HG03575 (cell line): ENCODE data around the gene NR1H4.
A peak's percentile ranks its signal among the peaks of the same experiment; 100 is the strongest.
"Not testable (repeated sequence)": the region's sequence is repeated elsewhere in the genome, so short reads cannot be mapped to it uniquely, and the experiment has no call there.

Experiments
- ATAC-seq: cut with Tn5 transposase; IDR thresholded peaks from one replicate; pipeline ENCODE4 v1.9.1; 2021; ENCODE audit not compliant: unreplicated experiment, insufficient number of reproducible peaks, low FRiP score; ENCODE audit errors: extremely low read depth

NR1H4 gene

DNA sequence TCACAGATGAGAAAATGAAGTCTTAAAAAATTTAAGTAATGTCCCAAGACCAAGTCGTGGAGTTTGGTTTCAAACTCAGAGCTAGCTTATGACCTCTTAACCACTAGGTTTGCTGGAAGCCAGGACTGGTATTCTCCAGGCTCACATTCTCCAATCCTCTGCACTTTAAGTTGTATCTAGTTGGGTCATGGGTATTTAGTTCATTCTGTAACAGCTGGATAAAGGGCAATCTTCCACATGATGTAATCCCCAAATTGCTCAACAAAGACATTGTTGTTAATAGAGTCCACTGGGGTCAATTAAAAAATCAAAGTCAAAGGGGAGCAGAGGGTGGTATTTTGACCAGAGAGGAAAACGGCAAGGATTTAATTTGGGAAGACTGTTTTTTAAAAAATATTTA, 82.1 kb downstream of the NR1H4 start:
- ATAC-seq: no peak

- no peak for ATAC-seq
Measured at GRCh38 chr12:100557357-100557756, 83.7 kb downstream of the NR1H4 start.

GRCh38 chr12:100559261-100559660, 85.6 kb downstream of the NR1H4 start:
- ATAC-seq: not testable (repeated sequence)

DNA sequence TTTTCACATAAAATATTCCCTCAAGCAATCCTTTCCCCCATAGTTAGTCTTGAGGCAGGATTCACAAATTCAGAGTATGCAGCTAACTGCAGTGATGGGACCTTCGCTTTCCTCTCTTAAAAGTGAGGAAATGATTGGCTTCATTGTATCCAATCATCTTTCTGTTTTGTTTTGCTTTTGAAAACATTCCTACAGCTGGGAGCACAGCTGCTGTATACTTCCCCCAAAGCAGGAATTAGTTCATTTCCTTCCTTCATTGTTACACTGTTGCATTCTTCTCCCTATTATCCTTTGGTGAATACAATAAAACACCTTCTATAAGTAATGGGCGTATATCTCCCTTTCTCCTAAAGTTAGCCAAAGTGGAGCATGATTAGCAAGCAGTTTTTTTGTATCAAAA, 90.4 kb downstream of the NR1H4 start:
- ATAC-seq: no peak

GRCh38 chr12:100564905-100565467, 91.3 kb downstream of the NR1H4 start:
- ATAC-seq: no peak

GRCh38 chr12:100565987-100566545, 92.4 kb downstream of the NR1H4 start:
- ATAC-seq: no peak

GRCh38 chr12:100566887-100567637, 93.4 kb downstream of the NR1H4 start:
- peak; percentile 98 for ATAC-seq

DNA sequence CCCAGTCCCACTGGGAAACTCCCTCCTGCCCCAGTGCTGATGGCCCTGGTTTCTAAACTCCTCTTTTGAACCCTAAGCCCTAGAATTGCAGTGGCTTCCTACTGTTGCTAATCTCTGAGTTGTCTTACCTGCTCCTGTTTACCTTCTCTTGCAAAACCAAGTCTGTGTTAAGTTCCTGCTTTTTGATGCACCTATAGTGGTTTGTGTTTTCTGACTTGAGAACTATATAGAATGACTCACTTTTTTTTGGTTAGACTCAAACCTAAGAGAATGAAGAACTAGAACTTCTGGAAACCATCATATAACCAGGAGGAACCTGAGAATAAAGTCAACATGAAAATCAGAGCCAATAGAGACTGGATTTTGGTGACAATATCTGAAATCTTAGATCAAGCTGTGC, 94.3 kb downstream of the NR1H4 start:
- no peak for ATAC-seq

DNA sequence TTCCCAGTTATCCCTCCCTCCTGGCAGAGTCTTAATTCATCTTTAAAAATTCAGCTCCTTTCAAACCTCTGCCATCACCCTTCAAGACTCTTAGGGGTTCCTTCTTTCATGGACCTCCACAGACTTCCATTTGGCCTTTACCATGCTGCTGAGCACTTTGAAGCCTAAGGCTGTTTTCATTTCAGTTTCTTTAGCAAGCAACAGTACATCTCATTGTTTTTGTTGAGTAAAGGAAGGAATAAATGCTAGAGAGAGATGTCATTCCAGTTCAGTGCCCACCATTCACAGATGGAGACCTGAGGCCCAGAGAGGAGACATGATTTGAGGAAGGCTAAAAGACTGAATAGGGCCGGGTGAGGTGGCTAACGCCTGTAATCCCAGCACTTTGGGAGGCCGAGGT, 98.5 kb downstream of the NR1H4 start:
- no peak for ATAC-seq

DNA sequence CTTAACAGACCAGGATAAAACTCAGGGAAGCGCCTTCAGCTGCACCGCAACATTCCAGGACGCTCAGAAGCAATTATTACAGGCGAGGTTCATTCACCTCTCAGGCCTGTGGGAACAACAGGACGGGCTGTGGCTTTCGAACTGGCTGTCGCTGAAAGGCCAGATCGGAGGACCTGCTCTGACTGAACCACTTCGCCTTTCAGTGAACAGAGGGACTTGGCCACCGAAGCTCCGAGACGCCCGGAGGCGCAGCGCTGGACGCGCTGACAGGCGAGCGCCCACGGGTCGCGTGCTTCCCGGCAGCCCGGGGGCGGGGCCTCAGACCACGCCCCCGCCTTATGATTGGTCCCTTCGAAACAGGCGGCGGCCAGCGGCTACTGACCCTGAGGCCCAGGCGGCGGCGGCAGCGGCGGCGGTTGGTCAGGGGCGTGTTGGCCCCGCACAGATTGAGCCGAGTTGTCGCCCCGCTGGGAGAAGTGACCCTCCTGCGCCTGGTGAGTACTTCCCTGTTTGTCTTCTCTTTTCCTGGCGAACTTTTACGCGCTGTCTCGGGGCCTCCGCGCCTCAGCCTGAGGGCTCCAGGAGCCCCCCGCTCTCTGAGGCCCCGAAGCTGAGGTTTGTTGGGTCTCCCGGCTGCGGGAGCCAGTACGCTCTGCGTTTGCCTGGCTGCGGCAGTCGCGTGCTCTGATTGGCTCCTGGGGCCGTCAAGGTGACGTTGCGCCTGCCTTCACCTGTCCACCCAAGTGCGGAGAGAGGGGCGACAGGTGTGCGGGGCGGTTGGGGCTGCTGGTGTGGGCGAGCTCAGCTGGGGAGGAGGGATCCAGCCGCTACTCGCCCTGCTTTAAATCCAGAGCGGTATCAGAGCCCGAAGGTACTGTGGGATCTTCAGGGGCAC, 99.9 kb downstream of the NR1H4 start, which contains the start of gene GAS2L3:
Gene GAS2L3, plus strand, starts transcription at position 393 of the 895 bp plus-strand sequence. CDS start 21,221 bp downstream, outside the sequence.
- peak; percentile 50 for ATAC-seq

- no peak for ATAC-seq
Measured at GRCh38 chr12:100574187-100575074, 100.8 kb downstream of the NR1H4 start.

DNA sequence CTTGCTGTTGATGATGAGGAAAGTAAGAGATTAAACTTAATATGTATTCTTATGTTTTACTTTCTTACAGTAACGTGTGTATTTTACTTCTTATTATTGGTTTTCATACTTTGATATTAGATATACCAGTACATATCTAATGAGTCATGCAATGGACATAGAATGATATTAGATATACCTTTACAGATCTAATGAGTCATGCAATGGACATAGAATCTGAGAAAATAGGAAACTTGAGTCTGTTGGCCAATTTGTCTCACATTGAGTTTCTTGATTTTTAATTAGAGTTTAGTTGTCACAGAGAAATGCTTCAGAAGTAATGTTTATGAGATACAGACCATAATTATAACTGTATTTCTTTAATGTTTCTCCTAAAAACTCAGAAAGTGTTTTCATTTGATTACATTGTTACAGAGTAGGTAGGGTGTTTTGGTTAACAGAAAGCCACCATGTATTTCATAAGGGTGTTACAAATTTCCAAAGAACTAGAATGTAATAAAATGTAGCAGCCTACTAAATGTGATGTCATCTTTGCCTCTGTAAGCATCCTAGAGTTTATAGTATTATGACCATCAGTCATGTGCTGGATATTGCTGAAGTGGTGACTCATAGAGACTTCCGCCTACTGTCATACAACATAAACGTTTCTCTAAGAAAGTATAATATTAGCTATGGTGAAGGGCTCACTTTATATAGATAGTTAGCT, 102.8 kb downstream of the NR1H4 start:
- ATAC-seq: no peak

GRCh38 chr12:100578923-100579322, 105.3 kb downstream of the NR1H4 start:
- no peak for ATAC-seq

DNA sequence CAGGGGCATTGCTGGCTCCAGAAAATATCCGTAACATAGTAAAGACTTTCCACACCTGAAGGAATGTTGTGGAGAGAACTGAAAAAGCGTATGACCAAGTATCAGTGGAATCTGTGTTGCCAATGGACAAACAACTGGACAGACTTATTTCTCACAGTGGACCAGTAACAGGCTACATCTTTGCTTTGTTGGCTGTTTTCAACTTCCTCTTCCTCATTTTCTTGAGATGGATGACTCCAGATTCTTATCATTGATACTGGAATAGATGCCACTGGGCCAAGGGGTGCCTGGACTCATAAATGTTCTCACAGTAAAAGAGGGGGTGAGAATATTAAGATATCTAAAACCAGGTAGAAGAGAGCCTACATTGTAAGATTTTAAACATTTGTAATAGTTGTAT, 106.2 kb downstream of the NR1H4 start:
- ATAC-seq: no peak

- no peak for ATAC-seq
Measured at GRCh38 chr12:100584256-100584655, 110.6 kb downstream of the NR1H4 start.

- no peak for ATAC-seq
Measured at GRCh38 chr12:100591979-100592378, 118.3 kb downstream of the NR1H4 start.

DNA sequence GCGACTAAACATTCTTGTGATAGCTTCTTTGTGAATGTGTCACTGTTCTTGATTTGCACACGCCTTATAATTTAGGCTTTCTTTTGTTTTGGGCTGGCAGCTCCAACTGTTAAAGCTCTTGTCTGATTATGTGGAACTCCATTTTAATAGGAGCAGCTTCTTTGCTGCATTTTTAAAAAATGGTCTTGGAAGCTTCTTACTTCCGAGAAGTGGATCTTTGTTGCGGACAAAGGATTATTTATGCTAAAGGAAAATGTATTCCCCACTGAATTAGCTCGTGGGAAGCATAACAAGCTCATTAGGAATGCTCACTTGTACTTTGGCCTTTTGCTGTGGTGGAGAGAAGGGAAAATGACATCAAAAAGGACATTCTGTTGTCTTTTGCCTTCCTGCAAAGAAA, 119.8 kb downstream of the NR1H4 start:
- ATAC-seq: no peak

DNA sequence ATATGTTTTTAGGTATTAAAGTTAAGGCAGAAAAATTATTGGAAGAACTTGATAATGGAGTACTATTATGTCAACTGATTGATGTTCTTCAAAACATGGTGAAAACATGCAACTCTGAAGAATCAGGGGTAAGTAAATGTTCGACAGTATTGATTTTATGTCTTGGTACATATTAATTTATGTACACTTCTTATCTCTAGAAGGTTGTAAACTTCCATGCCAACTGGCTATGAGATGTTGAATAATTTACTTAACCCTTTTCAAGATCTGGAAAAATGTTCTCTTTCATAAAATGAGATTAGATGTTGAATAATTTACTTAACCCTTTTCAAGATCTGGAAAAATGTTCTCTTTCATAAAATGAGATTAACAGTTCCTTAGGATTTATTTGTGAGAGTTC, 128.0 kb downstream of the NR1H4 start:
- no peak for ATAC-seq
